Stimulated activated CD4-positive, alpha-beta T cell treated with anti-CD3 and anti-CD28 coated beads, Interleukin-2, amount 100 ng/mL, for 24 hours (primary cell): ENCODE data around the gene MKLN1.
"Not testable (repeated sequence)": the region's sequence is repeated elsewhere in the genome, so short reads cannot be mapped to it uniquely, and the experiment has no call there.

ENCODE experiments used
- DNase-seq, 2 donors: peaks; one replicate each; pipeline ENCODE4 v3.0.0-alpha.2; 2020

Gene MKLN1

DNA sequence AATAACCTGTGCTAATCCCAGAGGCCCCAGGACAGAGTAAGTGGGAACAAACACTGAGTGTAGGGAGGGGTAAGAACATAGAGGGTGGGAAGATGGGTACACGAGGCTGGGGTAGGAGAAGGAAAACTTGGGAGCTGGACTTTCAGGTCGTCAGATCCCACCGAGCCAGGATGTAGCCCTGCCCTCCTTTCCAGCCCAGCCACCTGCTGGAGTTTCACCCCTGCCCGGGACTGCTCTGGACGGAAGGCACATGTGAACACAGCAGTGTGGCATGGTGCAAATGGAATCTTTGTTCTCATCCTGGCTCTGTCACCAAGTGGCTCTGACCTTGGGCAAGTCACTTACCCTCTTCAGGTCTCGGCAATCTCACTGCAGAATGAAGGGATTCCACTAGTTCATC, 176.0 kb downstream of the MKLN1 start:
- DNase-seq: no peak

DNA sequence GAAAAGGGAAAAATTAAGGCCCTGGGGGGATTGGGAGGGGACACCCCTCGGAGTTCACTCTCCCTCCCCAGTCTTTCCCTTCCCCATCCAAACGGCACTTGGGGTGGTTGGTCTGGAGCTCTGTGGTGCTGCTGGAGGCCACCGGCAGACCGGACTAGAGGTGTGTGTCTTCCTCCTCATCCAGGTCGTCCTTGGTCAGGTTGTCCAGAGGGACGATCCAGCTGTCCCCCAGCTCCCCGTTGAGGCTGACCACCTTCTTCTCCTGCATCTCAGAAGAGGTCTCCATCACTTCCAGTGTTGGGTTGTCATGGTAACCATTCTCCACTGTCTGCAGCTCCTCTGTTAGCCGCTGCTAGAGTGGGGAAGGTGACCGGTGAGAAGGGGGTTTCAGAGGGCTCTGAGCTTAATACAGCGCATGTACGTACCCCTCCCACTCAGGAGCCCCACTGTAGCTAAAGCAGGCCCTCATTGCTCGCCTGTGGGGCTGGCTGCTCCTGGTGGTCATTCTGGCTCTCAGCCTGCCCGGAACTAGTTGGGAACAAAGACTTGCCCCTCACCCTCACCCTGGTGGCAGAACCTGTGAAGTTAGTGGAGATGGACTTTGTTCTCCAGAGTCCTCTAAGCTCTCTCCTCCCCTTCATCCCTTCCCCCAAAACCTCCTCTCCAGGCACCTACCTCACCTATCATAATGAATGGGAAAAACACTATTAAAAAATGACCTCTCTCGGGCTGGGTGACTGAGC, 176.7 kb downstream of the MKLN1 start:
- no peak for DNase-seq

DNA sequence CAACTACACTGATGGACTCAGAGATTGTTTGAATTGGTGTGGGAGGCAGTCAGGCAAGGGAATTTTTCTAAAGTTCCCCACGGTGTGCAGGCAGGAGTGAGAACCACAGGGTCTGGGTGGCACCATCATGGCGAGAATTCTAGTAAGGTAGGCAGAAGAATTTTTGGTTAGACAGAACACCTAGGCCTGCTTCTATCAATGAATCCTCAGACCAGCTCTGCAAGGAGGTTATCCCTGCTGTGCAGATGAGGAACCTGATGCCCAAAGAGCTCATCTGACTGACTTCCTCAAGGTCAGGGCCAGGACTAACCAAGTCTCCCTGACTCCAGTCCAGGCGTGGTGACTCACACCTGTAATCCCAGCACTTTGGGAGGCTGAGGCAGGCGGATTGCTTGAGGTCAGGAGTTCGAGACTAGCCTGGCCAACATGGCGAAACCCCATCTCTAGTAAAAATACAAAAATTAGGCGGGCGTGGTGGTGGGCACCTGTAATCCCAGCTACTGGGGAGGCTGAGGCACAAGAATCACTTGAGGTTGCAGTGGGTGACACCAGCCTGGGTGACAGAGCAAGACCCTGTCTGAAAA, 177.5 kb downstream of the MKLN1 start:
- DNase-seq: not testable (repeated sequence)

DNA sequence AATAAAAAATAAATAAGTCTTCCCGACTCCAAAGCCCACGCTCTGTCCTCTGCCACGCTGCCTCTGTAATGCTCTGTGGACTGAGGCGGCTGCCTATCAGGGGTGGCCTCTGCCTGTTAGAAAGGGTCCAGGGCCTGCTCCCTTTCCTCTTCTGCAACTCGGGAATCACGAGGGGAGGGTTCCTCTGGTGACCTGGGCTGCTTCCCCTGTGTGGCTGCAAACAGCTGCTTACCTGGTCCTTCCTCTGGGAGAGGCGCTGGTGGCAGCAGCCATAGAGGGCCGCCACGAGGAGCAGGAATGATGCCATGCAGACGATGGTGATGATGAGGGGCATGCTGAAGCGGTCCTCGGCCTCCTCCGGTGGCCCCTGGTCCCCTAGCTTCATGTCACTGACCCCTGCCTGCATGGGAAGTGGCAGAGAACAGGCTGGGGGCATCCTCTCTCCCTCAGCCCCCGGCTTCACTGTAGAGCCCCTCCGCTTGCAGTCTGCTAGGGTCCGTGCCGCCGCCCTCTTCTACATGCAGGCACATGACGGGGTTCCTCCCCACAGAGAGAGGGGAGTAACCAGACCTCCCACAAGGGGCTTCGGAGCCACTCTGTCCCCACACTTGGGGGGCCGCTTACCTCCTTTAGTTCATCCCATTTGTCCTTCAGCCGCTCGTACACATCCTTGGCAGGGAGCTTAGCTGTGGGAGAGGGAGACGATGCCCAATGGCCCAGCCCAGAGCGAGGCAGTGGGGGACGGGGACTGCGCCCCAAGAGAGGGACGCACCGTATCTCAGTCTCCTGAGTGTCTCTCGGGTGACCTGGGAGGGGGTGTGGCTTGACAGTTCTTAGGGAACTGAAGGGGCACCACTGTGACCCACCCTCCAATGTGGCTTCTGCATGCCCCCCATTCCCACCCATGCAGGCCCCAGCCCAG, 178.2 kb downstream of the MKLN1 start:
- DNase-seq: no peak

DNA sequence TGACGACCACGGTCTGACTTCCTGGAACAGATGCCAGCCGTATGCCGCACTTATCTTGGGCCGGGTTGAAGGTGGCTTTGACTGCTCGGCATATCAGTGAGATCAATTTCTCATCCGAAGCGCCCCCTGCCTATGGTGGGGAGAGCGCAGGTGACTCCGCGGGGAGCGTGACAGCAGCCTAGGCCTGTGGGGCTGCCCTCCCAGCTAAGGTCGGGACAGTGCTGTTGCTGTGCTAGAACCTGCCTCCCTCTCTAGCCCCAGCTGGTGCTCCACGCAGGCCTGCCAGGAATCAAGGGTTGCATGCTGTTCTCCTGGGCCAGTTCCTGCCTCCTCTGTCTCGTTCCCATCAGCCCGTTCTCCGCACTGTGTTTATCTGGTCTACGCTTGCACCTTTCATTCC, 178.9 kb downstream of the MKLN1 start:
- DNase-seq: no peak

DNA sequence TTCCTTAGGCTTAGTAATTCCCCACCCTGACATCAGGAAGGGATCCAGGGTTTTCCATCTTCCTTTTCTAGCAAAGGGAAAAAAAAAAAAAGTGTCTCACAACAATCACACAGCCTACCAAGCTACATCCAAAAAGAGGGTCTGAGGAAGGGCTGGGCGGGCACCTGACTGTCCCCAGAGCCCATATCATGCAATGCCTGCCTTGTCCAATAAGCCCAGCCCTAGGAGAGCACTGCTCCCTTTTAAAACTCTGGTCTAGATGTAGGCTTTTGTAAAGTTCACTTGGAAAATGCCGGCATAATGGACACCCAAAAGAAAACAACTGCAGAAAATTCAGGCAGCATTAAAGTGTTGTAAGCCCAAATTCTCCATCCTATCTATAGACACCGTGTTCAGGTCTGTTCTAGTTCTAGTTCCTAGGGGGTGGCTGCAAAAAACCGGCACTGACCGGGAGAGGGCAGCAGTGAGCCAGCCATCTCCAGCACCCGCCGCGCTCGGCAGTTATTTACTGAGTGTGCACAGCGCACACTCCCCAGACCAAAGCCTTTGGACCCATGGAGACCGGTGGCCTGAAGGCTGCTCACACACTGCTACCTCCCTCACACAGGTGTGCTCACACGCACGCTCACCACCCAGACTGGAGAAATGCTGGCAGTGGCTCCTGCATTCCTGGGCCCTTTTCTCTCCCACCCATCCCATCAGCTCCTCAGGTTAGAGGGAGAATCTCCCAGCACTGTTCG, 180.1 kb downstream of the MKLN1 start:
- peak; percentile 86 to 88 for DNase-seq

DNA sequence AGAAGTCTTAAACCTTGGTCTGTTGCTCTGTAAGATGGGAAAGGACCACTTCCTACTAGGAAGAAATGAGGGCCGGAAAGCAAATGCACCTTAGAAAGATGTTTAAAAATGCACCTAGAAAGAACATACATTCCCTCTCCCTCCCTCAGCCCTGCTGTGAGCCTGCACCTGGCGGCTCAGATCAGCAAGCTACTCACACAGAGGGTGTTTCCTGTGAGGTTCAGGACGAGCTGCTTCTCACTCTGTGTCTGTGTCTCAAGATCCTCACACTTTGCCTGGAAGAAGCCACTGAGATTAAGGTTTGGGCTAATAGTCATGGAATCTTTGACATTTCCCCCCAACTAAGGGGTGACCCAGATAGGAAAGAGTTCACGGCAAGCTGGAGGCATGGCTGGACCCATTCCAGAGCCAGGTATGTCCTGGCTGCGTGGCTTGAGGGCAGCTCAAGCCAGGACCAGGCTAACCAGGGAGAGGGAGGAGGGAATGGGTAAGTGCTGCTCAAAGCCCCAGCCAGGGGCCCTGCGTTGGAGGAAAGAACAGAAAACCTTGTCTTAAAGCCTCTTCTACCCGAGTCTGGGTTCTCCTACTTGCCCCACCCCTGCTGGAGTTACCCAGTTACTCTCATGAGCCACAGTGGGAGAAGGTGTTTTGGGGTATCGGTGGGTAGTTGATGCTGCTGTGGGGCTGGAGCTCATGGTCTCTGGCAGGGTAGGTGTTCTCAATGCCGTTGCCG, 181.2 kb downstream of the MKLN1 start:
- no peak for DNase-seq

DNA sequence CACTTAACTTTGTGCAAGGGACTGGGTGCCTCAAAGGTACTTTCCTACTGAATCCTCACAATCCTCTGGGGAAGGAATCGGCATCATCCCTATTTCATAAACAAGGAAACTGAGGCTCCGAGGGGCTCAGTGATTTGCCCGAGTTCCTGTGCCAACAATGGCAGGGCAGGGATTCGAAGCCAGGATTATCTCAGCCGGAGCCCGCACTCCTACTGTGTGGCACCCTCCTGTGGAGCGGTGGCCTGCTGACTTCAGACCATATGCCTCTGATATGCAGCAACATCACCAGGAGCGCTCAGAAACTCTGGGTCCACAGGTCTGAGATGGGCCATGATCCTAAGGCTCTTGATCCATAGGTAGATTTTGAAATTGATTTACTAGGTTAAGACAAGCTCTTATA, 182.1 kb downstream of the MKLN1 start:
- DNase-seq: no peak

DNA sequence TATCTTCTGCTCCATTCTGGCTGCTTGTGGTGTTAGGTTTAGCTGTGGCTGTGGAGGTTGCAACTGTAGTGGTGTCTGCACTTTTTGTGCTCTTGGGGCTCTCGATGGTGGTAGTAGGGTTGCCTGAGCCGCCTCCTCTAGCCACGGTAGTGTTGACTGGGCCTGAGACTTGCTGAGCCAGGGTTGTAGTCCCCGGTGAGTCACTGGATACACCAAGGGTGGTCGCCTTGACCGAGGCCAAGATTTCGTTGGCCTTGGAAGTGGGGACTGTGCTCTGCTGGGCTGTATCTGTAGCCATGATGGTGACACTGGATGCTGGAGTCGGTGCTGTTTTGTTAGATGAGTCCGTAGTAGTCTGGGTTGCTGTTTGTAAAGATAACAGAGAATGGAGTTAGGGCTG, 183.4 kb downstream of the MKLN1 start:
- no peak for DNase-seq

DNA sequence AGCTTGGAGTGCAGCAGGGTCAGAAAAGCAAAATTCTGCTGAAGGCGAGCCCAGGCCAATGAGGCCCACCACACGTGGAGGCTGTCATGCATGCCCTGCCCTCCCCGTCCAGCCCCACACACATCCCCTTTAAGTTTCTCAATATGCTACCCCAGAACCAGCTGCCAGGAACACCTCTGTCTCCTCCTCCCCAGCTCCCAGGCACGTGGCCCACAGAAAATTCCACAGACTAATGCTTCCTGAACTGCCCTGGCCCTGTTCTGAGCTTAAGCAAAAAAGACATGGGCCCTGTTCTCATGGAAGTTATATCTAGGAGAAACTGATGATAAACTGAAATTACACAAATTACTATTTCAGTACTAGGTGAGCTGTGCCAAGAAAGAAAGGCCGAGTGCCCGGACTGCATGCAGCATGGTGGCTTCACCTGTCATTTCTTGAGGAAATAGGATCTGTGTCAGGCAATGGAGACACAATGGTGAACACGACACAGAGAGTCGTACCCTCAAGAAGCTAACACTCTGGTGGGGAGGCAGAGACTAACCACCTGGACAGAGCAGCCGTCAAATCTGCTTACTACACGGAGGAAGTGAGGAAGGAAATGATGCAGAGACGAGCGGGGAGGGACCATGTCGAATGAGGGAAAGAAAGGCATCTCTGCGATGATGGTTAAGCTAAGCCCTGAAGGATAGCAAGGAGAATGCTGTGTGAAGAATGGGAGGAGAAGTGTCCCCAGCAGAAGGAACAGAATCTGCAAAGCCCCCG, 184.3 kb downstream of the MKLN1 start:
- DNase-seq: no peak

DNA sequence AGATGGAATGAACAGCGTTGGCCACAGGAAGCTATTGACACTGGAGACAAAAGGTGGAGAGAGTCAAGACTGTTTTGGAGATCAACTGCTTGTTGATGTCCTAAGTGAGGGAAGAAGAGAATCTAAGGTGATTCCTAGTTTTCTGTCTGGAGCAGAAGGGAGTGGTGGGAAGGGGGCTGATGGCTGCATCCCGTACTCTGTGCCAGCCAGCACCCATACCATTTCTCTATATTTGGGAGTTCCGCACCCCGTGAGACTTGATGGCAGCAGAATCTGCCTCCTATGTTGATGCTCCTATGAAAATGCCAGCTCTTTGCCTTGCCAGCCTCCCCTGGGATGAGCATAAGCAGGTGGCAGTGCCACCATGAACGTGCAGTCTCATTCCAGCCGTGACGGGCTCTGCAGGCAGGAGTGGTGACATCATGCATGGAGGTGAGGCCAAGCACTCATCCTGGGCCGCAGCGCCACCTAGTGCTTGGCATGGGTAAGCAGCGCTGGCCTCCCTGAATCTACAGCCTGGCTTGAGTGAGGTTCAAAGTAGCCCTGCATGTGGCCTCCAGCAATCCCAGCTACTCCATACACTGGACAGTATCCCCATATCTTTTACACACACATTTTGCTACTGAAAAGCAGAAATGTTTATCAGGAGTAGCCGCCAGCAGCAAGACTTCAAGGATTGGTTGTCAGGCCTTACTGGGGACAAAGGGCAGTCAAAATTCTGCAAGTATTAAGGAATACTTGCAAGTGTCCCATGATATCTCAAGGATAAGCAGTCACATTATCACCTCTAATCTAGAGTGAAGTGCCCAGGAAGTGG, 185.8 kb downstream of the MKLN1 start:
- peak; percentile 85 to 86 for DNase-seq

DNA sequence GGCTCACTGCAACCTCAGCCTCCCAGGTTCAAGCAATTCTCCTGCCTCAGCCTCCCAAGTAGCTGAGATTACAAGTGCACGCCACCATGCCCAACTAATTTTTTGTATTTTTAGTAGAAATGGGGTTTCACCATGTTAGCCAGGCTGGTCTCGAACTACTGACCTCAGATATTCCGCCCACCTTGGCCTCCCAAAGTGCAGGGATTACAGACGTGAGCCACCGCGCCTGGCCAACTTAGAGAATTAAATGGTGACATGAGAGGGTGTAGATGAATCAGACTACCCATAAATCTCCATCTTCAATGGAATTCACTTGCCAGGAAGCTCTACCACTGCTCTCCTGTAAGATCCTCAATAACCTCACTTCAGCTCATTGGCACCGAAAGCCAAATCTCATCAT, 187.8 kb downstream of the MKLN1 start:
- DNase-seq: not testable (repeated sequence)

DNA sequence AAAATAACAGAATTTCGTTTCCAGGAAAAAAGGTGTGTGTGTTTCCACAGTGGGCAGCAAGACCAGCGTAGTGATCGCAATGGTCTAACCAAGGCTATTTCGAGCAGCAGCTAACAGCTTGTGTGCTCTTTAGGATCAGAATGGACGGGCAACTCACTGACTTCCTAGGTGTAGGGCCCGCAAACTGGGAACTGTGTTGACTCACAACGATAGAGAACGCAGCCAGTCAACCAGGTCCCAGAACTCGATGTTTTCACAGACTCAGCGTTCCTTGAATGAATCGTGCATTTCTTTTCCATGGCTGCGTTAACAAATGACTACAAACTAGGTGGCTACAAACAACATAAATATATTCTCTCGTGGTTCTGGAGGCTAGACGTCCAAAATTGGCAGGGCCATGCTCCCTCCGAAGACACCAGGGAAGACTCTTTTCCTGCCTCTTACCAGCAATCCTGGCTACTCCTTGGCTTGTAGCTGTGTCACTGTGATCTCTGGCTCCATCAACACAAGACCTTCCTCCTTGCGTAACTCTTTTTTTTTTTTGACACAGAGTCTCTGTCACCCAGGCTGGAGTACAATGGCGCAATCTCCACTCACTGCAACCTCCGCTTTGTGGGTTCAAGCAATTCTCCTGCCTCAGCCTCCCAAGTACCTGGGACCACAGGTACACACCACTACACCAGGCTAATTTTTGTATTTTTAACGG, 189.7 kb downstream of the MKLN1 start:
- no peak for DNase-seq

DNA sequence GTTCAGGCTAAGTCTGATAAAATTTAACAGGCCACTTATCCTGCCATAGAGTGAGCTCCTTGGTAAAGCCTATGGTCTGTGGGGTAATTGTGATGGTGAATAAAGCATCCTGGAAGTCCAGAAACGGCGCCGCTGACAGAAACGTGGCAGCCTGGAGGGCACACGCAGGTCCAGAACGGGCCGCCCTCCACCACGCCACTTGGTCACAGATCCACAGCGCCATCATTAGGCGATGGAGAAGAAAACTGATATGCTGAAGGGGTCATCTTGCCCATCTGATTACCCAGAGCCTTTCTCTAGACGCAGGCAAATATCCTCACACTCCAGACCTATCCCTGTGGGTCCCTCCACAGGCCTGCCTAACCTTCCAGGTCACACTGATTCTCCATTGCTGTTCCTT, 190.9 kb downstream of the MKLN1 start:
- no peak for DNase-seq

DNA sequence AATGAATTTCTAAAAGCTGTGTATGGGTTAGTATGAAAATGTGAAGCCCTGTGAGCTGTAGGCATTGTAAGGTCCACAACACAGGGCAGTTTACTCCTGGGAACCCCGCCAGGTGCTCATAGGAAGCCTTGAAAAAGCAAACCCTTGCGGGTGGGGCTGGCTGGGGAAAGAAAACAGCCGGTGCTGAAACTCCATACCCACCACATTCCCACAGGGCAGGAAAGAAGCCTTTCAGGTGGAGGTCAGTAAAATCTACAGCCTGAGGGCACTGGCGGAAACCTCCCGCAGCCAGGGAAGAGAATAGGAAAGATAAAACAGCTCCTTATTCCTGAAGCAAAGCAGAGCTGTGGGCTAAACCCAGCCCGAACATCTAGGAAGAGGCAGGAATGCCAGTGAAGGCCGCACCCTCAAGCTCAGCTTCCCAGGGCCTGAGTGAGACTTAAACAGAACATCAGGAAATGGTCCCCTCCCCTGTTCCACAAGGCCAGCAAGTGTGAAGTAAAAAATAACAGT, 194.0 kb downstream of the MKLN1 start:
- no peak for DNase-seq

DNA sequence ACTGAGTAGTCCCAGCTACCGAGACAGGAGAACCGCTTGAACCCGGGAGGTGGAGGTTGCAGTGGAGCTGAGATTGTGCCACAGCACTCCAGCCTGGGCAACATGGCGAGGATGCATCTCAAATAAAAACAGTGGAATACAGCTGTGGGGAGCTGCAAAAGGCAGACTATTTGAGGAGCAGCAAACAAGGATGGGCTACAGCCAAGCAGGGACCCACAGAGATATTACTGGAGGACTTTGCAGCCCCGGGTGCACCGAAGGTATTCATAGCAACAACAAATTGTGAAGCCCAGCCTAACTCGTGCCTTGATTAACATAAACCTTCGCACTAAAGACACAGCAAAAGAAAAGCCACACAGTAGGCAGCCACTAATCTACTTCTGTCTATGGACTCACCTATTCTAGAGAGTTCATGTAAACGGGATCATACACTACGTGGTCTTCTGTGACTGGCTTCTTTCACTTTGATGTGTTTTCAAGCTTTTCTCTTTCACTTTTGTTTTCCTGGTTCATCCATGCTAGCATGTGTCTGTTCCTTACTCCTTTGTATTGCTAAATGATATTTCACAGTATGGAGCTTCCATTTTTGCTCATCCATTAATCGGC, 194.8 kb downstream of the MKLN1 start:
- no peak for DNase-seq

DNA sequence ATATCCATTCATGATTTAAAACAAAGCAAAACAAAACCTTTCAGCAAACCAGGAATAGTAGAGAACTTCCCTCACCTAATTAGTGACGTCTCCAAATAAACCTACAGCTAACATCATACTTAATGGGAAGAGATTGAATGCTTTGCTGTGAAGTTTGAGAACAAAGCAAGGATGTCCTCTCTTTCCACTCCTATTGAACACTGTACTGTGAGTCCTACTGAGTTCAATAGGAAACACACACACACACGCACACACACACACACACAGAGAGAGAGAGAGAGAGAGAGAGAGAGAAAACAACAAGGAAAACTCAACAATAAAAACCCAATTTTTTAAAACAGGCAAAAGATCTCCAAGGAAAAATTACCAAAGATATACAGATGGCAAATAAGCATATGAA, 196.4 kb downstream of the MKLN1 start:
- no peak for DNase-seq

DNA sequence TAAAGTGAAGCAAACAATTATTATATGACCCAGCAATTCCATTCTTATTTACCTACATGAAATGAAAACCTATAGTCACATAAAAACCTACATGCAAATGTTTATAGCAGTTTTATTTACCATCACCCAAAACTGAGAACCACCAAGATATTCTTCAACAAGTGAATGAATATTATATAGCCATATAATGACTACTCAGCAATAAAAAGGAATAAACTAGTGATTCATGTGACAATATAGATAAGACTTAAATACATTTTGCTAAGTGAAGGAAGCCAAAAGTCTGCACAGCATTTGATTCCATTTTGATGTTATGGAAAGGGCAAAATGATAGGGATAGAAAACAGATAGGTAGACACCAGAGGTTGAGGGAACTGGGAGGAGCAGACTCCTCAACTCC, 197.0 kb downstream of the MKLN1 start:
- DNase-seq: no peak

DNA sequence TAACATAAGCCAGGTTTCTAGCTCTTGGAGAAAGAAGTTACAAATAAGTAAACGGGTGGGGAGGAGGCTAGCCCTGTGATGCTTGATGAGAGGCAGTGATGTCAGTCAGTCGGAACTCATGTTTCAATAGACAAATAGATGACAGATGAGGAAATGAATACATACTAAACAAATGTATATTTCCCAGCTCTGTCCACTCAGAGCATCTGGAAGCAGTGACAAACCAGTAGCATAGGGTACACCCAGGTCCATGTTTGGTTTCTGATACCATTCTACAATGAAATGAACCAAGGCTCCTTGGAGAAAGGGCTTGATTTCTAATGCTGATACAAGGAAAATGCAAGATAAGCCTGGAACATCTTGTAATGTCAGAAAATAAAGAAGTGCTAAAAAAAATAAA, 198.1 kb downstream of the MKLN1 start:
- DNase-seq: no peak
